ENCODE measurements around the gene ANKDD1A. TPM values are rescaled to one million over a fixed set of nuclear protein-coding genes. Genes with fewer than 3 reads are reported as not detected.

Gene ANKDD1A
- polyA plus RNA-seq, 1 donor from 2014 or later = 7.0 TPM

GRCh38 chr15:64865998-64866520 lies 45.6 kb upstream of the ANKDD1A start:
- Histone ChIP-seq H3K27ac (ENCODE audit: low read length) (no peak overlapping the region), H3K36me3 (ENCODE audit: insufficient read depth, low read length) (no peaks in the 10 kb centered on the region), H3K27me3 (ENCODE audit: insufficient read depth, low read depth, low read length) (no peaks in the 10 kb centered on the region), H3K9ac (ENCODE audit: low read length) (no peak overlapping the region), H2AFZ (ENCODE audit: low read depth, low read length) (no peak overlapping the region), H3K79me2 (replicated peaks; ENCODE audit: insufficient read depth, low read length) (no peaks in the 10 kb centered on the region), H3K9me2 (ENCODE audit: insufficient read depth, low read length) (no peaks in the 10 kb centered on the region), H4K20me1 (ENCODE audit: insufficient read depth) (no peaks in the 10 kb centered on the region), H3K4me2 (ENCODE audit: low read length) (no peak overlapping the region), H3K9me3 (ENCODE audit: low read length) (no peaks in the 10 kb centered on the region), H3K4me3 (ENCODE audit: low read length) (no peak overlapping the region), H3F3A (ENCODE audit: insufficient read depth, low read length, poor library complexity, severe bottlenecking) (no peaks in the 10 kb centered on the region)
- TF ChIP-seq RAD21 (conservative IDR thresholded peaks at IDR 0.05) (no peak), SMC3 (conservative IDR thresholded peaks at IDR 0.05; ENCODE audit: poor library complexity) (no peak), EP300 (conservative IDR thresholded peaks at IDR 0.05; ENCODE audit: poor library complexity, severe bottlenecking) (no peak)

- Histone ChIP-seq H3K36me3 (ENCODE audit: insufficient read depth, low read length) (no peaks in the 10 kb centered on the region), H3K27ac (ENCODE audit: low read length) (no peak overlapping the region), H3F3A (ENCODE audit: insufficient read depth, low read length, poor library complexity, severe bottlenecking) (no peaks in the 10 kb centered on the region), H3K9me2 (ENCODE audit: insufficient read depth, low read length) (no peaks in the 10 kb centered on the region), H4K20me1 (ENCODE audit: insufficient read depth) (no peaks in the 10 kb centered on the region), H2AFZ (ENCODE audit: low read depth, low read length) (no peak overlapping the region), H3K27me3 (ENCODE audit: insufficient read depth, low read depth, low read length) (no peaks in the 10 kb centered on the region), H3K79me2 (replicated peaks; ENCODE audit: insufficient read depth, low read length) (no peaks in the 10 kb centered on the region), H3K9ac (ENCODE audit: low read length) (no peak overlapping the region), H3K4me3 (ENCODE audit: low read length) (no peak overlapping the region), H3K9me3 (ENCODE audit: low read length) (no peaks in the 10 kb centered on the region), H3K4me2 (ENCODE audit: low read length) (no peak overlapping the region)
- TF ChIP-seq EZH2 (IDR thresholded peaks at IDR 0.05; ENCODE audit: borderline replicate concordance, insufficient read depth, low read length, poor library complexity, severe bottlenecking) (no peak), TAF1 (IDR thresholded peaks at IDR 0.05; ENCODE audit: low read depth) (no peak), POLR2AphosphoS5 (IDR thresholded peaks at IDR 0.05) (no peak)
Observed at GRCh38 chr15:64869501-64869900, 42.2 kb upstream of the ANKDD1A start.

DNA sequence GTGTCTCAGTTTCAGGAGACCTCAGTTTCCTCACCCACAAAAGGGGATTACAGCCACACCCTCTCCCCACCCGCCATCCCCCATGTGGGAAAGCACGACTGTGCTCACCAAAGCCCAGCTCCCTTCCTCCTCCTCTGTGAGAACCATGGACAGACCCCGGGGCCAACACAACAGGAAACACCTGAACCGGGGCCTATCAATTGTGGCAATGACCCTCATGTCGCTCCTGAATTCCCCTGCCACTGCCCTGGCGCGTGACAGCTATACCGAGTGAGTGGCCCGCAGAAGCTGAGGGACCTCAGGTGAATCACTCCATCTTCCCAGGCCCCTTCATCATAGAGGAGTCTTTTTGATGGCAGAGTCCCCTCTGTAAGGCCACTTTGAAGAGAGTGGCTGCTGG lies 41.3 kb upstream of the ANKDD1A start:
- Histone ChIP-seq H3K9me3 (ENCODE audit: low read length) (no peaks in the 10 kb centered on the region), H3K4me3 (ENCODE audit: low read length) (no peak overlapping the region), H3K27me3 (ENCODE audit: insufficient read depth, low read depth, low read length) (no peaks in the 10 kb centered on the region), H3K36me3 (ENCODE audit: insufficient read depth, low read length) (no peaks in the 10 kb centered on the region), H3K79me2 (replicated peaks; ENCODE audit: insufficient read depth, low read length) (no peaks in the 10 kb centered on the region), H3K9me2 (ENCODE audit: insufficient read depth, low read length) (no peaks in the 10 kb centered on the region), H3K9ac (ENCODE audit: low read length) (no peak overlapping the region), H3K27ac (ENCODE audit: low read length) (no peak overlapping the region), H2AFZ (ENCODE audit: low read depth, low read length) (no peak overlapping the region), H3K4me2 (ENCODE audit: low read length) (no peak overlapping the region), H3F3A (ENCODE audit: insufficient read depth, low read length, poor library complexity, severe bottlenecking) (no peaks in the 10 kb centered on the region), H4K20me1 (ENCODE audit: insufficient read depth) (no peaks in the 10 kb centered on the region)
- TF ChIP-seq EP300 (conservative IDR thresholded peaks at IDR 0.05; ENCODE audit: poor library complexity, severe bottlenecking) = no peak
- TF ChIP-seq EZH2 (IDR thresholded peaks at IDR 0.05; ENCODE audit: borderline replicate concordance, insufficient read depth, low read length, poor library complexity, severe bottlenecking) = no peak
- no peak for TF ChIP-seq SMC3 (conservative IDR thresholded peaks at IDR 0.05; ENCODE audit: poor library complexity)
- TF ChIP-seq, protein P1, sequence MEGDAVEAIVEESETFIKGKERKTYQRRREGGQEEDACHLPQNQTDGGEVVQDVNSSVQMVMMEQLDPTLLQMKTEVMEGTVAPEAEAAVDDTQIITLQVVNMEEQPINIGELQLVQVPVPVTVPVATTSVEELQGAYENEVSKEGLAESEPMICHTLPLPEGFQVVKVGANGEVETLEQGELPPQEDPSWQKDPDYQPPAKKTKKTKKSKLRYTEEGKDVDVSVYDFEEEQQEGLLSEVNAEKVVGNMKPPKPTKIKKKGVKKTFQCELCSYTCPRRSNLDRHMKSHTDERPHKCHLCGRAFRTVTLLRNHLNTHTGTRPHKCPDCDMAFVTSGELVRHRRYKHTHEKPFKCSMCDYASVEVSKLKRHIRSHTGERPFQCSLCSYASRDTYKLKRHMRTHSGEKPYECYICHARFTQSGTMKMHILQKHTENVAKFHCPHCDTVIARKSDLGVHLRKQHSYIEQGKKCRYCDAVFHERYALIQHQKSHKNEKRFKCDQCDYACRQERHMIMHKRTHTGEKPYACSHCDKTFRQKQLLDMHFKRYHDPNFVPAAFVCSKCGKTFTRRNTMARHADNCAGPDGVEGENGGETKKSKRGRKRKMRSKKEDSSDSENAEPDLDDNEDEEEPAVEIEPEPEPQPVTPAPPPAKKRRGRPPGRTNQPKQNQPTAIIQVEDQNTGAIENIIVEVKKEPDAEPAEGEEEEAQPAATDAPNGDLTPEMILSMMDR (IDR thresholded peaks at IDR 0.05; ENCODE audit: poor library complexity, severe bottlenecking) = no peak
- no peak for TF ChIP-seq POLR2AphosphoS5 (IDR thresholded peaks at IDR 0.05)
- TF ChIP-seq, protein P2, sequence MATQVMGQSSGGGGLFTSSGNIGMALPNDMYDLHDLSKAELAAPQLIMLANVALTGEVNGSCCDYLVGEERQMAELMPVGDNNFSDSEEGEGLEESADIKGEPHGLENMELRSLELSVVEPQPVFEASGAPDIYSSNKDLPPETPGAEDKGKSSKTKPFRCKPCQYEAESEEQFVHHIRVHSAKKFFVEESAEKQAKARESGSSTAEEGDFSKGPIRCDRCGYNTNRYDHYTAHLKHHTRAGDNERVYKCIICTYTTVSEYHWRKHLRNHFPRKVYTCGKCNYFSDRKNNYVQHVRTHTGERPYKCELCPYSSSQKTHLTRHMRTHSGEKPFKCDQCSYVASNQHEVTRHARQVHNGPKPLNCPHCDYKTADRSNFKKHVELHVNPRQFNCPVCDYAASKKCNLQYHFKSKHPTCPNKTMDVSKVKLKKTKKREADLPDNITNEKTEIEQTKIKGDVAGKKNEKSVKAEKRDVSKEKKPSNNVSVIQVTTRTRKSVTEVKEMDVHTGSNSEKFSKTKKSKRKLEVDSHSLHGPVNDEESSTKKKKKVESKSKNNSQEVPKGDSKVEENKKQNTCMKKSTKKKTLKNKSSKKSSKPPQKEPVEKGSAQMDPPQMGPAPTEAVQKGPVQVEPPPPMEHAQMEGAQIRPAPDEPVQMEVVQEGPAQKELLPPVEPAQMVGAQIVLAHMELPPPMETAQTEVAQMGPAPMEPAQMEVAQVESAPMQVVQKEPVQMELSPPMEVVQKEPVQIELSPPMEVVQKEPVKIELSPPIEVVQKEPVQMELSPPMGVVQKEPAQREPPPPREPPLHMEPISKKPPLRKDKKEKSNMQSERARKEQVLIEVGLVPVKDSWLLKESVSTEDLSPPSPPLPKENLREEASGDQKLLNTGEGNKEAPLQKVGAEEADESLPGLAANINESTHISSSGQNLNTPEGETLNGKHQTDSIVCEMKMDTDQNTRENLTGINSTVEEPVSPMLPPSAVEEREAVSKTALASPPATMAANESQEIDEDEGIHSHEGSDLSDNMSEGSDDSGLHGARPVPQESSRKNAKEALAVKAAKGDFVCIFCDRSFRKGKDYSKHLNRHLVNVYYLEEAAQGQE (IDR thresholded peaks at IDR 0.05; ENCODE audit: borderline replicate concordance) = no peak
- TF ChIP-seq RAD21 (conservative IDR thresholded peaks at IDR 0.05) = no peak
- TF ChIP-seq TAF1 (IDR thresholded peaks at IDR 0.05; ENCODE audit: low read depth) = no peak
- no peak for TF ChIP-seq MXI1 (conservative IDR thresholded peaks at IDR 0.05; ENCODE audit: poor library complexity, severe bottlenecking)

Data from neural cell (in vitro differentiated cells).